Measurements from ENCODE around the gene ANKMY1.

ANKMY1 gene

GRCh38 chr2:240579071-240579762, 21.4 kb upstream of the ANKMY1 start:
- no peaks in the 10 kb centered on the region for H3K36me3 ChIP-seq (ENCODE audit: control insufficient read depth, insufficient read depth, low read length)
- H3K4me2 ChIP-seq (ENCODE audit: low read length): no peak overlapping the region
- H3K27me3 ChIP-seq (ENCODE audit: control insufficient read depth, insufficient read depth, low read length): no peaks in the 10 kb centered on the region
- H3K4me1 ChIP-seq: no peaks in the 10 kb centered on the region
- no peak overlapping the region for H2AFZ ChIP-seq
- H3K79me2 ChIP-seq: peaks cover 32% of the 10 kb centered on the region
- H3K27ac ChIP-seq: no peak overlapping the region
- H3K9me3 ChIP-seq (ENCODE audit: control insufficient read depth, low read length): no peaks in the 10 kb centered on the region
- no peak overlapping the region for H3K9ac ChIP-seq
- H3K4me3 ChIP-seq (ENCODE audit: low read depth, low read length): no peak overlapping the region
- no peak for TF ChIP-seq CTCF (IDR thresholded peaks at IDR 0.05)

- Histone ChIP-seq H3K36me3 (ENCODE audit: control insufficient read depth, insufficient read depth, low read length) (no peaks in the 10 kb centered on the region), H3K79me2 (peaks cover 25% of the 10 kb centered on the region), H2AFZ (no peak overlapping the region), H3K4me3 (ENCODE audit: low read depth, low read length) (no peak overlapping the region), H3K4me1 (no peaks in the 10 kb centered on the region), H3K9ac (no peak overlapping the region), H3K27me3 (ENCODE audit: control insufficient read depth, insufficient read depth, low read length) (no peaks in the 10 kb centered on the region), H3K27ac (no peak overlapping the region), H3K9me3 (ENCODE audit: control insufficient read depth, low read length) (no peaks in the 10 kb centered on the region), H3K4me2 (ENCODE audit: low read length) (no peak overlapping the region)
- TF ChIP-seq CTCF (IDR thresholded peaks at IDR 0.05): no peak
These were observed 20.7 kb upstream of the ANKMY1 start for GRCh38 chr2:240578488-240578887.

- H3K4me1 ChIP-seq: no peaks in the 10 kb centered on the region
- no peak overlapping the region for H3K27ac ChIP-seq
- H3K9me3 ChIP-seq (ENCODE audit: control insufficient read depth, low read length): no peaks in the 10 kb centered on the region
- no peak overlapping the region for H3K4me3 ChIP-seq (ENCODE audit: low read depth, low read length)
- TF ChIP-seq CTCF (IDR thresholded peaks at IDR 0.05): no peak
- no peak overlapping the region for H2AFZ ChIP-seq
- H3K79me2 ChIP-seq: peaks cover 25% of the 10 kb centered on the region
- no peaks in the 10 kb centered on the region for H3K27me3 ChIP-seq (ENCODE audit: control insufficient read depth, insufficient read depth, low read length)
- no peaks in the 10 kb centered on the region for H3K36me3 ChIP-seq (ENCODE audit: control insufficient read depth, insufficient read depth, low read length)
- H3K4me2 ChIP-seq (ENCODE audit: low read length): no peak overlapping the region
- no peak overlapping the region for H3K9ac ChIP-seq
These were observed 20.3 kb upstream of the ANKMY1 start for GRCh38 chr2:240578110-240578450.

- Histone ChIP-seq H3K79me2 (peaks cover 21% of the 10 kb centered on the region), H2AFZ (no peak overlapping the region), H3K27ac (no peak overlapping the region), H3K9me3 (ENCODE audit: control insufficient read depth, low read length) (no peaks in the 10 kb centered on the region), H3K4me2 (ENCODE audit: low read length) (no peak overlapping the region), H3K27me3 (ENCODE audit: control insufficient read depth, insufficient read depth, low read length) (no peaks in the 10 kb centered on the region), H3K4me1 (no peaks in the 10 kb centered on the region), H3K4me3 (ENCODE audit: low read depth, low read length) (no peak overlapping the region), H3K36me3 (ENCODE audit: control insufficient read depth, insufficient read depth, low read length) (no peaks in the 10 kb centered on the region), H3K9ac (no peak overlapping the region)
- no peak for TF ChIP-seq CTCF (IDR thresholded peaks at IDR 0.05)
These were observed 19.7 kb upstream of the ANKMY1 start for GRCh38 chr2:240577281-240578109.

All from parathyroid adenoma (tissue), 2 donors.